Left kidney (tissue), 2 donors: ENCODE data around the gene CHST7. TPM values are rescaled to one million over a fixed set of nuclear protein-coding genes. Genes with fewer than 3 reads are reported as not detected.

Experiments used
- DNase-seq: peaks from one replicate; pipeline ENCODE4 v3.0.0-alpha.2; 2013
- polyA plus RNA-seq: library from polyadenylated mRNA; unstranded; fragments of 120-200 nt; gene quantifications from one replicate; pipeline ENCODE4 v1.2.1, GENCODE V29; 2013; ENCODE audit not compliant: insufficient read length

The CHST7 gene
- polyA plus RNA-seq, 1 donor, result 1.5 TPM

DNA sequence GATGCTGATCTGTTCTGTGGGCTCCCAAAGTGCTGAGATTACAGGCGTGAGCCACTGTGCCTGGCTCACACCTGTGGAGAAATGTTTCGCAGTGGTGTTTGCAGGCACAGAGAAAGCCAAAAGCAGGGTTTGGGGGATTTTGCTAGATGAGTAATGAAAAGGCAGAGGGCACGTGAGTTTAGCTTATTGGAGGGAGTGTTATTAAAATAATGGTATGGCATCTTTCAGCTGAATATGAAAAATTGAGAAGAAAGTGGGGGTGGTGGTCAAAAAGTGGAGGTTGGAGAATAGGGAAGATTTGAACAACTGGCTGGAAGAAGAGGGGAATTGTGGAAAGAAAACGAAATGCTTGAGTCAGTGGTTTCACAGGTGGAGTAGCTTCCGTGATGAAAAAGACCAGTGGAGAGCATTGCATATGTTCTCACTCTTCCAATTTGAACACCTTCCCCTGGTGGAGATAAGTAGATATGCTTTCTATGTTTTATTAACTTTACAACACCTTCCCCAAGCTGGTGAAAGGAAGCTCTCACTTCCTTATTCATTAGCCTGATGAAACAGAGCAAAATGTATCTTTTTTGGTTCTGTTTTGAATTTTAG lies 1.1 kb upstream of the CHST7 start:
- DNase-seq, result no peak

DNA sequence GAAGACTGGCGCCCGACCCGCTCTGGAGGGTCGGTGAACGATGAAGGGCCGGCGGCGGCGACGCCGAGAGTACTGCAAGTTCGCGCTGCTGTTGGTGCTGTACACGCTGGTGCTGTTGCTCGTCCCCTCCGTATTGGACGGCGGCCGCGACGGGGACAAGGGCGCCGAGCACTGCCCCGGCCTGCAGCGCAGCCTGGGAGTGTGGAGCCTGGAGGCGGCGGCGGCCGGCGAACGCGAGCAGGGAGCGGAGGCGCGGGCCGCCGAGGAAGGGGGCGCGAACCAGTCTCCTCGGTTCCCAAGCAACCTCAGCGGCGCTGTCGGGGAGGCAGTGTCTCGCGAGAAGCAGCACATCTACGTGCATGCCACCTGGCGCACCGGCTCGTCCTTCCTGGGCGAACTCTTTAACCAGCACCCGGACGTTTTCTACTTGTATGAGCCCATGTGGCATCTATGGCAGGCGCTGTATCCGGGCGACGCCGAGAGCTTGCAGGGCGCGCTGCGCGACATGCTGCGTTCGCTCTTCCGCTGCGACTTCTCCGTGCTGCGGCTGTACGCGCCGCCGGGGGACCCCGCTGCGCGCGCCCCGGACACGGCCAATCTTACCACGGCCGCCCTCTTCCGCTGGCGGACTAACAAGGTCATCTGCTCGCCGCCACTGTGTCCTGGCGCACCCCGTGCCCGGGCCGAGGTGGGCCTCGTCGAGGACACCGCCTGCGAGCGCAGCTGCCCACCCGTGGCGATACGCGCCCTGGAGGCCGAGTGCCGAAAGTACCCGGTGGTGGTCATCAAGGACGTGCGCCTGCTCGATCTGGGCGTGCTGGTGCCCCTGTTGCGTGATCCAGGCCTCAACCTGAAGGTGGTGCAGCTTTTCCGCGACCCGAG lies 568 bp downstream of the CHST7 start:
- DNase-seq, result no peak

DNA sequence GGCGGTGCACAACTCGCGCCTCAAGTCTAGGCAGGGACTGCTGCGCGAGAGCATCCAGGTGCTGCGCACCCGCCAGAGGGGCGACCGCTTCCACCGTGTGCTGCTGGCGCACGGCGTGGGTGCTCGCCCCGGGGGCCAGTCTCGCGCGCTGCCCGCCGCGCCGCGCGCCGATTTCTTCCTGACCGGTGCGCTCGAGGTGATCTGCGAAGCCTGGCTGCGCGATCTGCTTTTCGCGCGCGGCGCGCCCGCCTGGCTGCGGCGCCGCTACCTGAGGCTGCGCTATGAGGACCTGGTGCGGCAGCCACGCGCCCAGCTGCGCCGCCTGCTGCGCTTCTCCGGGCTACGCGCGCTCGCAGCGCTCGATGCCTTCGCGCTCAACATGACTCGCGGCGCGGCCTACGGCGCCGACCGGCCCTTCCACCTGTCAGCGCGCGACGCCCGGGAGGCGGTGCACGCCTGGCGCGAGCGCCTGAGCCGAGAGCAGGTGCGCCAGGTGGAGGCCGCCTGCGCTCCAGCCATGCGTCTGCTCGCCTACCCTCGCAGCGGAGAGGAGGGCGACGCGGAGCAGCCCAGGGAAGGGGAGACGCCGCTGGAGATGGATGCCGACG lies 1.3 kb downstream of the CHST7 start:
- no peak for DNase-seq

DNA sequence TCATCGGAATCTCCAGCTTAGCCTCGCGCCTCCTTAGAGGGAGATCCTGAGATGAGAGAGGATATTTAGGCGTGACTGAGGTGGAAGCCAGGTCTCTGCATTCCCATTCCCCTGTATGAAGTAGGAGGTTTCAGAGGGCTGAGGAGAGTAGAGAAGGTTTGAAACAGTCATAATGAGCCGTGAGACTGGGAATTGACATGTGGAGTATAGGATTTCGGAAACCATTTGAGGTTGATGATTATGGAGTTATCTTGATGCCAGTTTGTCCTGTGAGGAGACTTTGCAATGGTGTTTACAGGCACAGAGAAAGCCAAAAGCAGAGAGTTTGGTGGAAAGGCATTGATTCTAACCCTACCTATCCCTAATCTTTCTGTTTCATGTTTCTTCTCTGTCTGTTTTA lies 2.0 kb downstream of the CHST7 start:
- DNase-seq, result no peak

DNA sequence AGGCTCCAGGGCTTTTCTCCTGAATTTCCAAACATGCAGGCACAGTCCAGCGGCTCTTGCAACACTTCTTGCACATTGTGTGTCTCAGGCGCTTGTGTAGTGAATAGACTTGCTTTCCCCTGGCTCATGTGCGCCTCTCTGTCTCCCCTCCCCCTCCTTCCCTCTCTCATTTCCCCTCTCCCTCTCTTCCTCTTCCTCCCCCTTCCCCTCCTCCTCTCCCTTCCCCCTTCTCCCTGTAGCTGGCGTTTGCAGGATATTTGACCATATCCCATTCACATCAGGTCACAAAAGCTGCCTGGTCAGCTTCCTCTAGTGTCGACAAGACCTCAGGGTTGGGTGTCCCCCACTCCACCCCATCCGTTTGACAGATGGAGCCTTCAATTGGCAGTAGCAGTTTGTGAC lies 2.4 kb downstream of the CHST7 start:
- no peak for DNase-seq

DNA sequence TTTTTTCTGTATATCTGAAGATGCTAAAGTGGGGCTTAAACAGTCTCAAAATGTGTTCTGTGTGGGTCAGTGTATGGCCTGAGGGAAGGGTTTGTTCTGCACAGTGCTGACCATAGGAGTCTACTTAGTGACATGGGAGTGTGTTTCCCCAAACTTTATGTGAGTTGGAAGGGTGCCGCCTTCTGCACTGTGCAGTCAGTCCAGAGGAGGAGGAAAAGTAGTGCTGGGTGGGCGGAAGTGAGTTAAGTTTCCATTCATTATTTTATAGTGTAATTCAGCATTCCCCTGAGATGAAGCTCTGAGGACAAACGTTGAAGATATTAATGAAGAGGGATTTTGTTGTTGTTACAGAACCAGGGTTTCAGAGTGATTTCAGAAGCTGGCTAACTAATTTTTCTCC lies 2.9 kb downstream of the CHST7 start:
- DNase-seq, result no peak

DNA sequence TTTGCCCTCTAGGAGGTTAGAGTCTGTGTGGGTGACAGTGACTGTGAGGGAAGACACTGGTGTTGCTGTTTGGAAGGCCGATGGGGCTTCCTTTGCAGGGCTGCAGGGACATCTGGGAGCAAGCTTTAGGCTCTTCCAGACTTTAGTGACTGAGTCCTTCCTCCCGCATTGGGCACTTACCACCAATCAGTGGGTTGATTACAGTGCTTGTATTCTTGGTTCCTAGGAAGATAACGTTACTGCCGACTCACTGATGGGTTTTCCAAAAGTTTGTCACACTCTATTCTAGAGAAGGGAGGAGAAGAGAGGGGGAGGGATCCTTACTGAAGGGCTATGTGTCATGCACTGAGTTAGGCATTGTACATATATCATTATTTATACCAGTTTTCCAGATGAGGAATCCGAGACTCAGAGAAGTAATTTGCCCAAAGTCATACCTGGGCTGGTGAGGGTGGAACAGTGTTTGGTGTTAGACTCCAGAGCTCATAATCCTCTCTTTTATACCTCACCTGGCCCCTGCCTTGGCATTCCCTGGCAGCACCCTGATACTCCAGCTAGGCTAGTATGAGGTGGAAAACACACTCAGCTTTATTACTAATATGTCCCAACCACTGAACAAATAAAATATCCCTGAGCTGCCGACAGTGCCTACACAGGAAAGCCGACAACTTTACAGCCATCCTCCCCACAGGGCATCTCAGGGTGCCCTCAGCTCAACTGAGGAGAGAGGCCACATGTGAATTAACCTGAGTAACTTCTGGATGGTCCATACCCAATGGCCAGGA lies 3.8 kb downstream of the CHST7 start:
- DNase-seq, result no peak

DNA sequence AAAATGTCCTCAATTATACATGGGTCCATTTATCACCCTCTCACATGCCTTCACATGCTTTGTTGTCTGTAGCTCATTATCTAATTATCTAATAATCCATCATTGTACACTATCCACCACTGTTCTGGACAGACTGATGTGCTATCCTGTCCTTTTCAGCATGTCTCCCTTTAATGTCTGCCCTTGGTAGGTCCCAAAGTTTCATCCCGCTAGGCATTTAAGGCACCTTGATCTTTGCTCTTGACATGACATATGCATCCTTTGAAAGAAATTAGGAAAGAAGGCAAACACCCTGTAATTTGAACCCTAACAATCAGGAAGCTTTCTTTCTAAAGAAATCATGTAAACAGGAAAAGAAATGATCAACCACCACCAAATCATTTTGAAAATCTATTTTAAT lies 5.7 kb downstream of the CHST7 start:
- no peak for DNase-seq

DNA sequence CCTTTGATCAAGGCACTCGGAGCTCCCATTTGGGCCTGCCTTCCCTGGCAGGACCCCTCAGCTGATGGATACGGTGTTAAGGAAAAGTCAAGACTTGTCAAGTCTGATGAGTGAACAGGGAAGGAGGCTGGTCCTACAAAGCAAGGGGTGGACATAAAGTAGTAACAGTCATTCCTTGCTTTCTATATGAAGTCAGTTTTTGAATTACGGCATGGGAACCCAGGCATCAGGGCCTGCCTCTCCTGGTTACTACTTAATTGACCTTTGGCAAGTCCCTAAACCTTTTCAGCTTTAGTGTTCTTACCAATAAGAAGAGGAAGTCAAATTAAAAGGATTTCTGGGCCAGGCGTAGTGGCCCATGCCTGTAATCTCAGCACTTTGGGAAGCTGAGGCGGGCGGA lies 7.0 kb downstream of the CHST7 start:
- no peak for DNase-seq

DNA sequence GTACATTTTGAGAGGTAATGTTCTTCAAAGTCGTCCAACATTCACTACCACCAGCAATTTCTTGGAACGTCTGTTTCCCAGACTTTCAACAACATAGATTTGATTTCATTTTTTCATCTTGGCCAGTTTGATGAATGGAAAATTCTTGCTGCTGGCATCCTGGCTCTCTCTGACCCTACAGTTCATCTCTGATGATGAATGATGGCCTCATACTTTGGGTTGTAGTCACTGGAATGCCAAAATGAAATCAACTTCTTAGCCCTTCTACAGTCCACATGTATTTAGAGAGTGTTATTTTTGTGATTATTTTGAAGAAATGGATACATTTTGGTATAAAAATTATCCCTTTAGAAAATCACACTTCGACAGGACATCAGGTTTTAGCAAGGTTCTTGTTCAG lies 8.8 kb downstream of the CHST7 start:
- no peak for DNase-seq

DNA sequence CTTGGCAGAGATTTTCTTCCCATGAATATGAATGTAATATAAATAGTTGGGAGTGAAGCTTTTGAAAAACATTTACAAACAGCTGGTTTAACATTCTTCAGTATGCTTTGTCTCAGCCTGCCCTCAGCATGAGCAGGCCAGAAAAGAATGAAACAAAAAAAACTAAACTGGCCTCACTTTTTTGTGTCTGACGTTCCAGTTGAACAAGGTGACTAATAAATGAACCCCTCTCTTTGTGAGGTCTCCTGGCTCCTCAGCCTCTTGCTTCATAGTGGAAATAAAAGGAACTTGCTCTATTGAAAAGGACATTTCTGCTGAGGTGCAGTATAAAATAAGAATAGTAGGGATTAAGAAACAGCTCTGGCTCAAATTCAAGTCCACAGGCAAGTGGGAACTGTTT lies 9.4 kb downstream of the CHST7 start:
- no peak for DNase-seq

DNA sequence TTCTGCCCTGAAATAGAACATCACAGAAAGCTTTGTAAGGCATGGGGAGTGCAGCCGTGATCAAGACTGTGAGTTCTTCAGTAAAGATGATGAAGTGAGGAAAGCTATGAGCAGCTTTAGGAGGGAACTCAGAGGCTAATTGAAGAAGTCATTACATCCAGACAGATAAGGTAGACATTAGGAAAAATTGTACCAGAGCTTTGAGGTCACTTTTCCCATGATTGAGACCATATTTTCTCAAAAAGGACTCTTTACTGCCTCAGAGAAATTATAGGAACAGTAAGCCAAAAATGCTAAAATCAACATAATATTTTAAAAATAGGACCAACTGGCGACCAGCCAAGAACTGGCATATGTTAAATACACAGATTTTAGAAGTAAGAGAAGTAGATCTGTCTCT lies 11.2 kb downstream of the CHST7 start:
- DNase-seq, result no peak

DNA sequence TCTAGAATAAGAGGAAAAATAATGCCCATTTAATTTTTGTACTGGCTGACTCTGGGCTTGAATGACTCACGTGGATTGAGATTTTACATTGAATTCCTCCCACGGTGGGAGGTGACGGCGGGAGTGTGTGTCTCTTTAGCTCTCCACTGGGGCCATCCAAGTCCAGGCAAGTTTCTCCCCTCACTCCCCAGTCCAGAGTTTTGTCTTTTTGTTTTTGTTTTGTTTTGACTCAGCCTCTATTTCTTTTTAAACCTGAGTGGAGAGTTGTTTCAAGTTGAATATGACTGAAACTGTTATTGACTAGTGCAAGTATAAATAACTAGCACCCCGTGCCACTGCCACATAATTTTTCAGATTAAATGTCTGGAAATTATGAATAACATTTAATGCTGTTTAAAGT lies 13.6 kb downstream of the CHST7 start:
- DNase-seq, result no peak

DNA sequence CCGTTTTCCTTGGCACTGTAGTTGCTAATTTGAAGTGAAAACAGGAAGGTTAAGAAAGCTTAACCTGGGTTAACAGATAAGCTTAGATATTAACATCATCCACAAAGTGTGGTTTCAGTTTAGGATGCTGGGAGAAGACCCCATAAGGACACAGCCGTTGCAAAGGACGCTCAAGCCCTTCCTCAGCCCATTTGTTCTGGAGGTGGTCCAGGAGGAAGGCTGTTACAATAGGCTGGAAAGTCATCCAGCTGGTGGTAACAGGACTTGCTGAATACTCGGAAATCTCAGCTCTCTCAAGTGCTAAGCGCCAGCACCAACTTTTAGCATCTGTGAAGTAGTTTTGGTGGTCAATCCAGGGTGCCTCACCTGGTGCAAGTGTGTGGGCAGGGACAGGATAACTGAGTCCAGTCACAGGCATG lies 14.2 kb downstream of the CHST7 start:
- no peak for DNase-seq

DNA sequence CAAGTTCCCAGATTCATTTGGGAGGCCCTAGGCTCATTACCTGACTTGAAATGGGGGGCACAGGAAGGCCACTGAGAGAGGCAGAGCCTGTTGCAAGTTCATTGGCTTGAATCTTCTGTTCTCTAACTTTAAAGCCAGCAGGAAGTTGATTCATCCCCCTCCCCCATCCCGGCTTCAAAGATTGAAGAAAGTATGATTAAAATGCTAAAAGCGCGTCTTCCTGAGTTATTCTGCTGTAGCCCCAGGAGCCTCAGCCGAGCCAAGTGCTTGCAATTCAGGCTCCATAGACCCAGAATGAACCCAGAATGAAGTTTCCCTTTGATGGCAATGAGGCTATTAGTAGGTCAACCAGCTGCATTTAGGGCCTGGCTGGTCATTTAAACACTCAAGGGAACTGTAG lies 14.7 kb downstream of the CHST7 start:
- DNase-seq, result no peak

DNA sequence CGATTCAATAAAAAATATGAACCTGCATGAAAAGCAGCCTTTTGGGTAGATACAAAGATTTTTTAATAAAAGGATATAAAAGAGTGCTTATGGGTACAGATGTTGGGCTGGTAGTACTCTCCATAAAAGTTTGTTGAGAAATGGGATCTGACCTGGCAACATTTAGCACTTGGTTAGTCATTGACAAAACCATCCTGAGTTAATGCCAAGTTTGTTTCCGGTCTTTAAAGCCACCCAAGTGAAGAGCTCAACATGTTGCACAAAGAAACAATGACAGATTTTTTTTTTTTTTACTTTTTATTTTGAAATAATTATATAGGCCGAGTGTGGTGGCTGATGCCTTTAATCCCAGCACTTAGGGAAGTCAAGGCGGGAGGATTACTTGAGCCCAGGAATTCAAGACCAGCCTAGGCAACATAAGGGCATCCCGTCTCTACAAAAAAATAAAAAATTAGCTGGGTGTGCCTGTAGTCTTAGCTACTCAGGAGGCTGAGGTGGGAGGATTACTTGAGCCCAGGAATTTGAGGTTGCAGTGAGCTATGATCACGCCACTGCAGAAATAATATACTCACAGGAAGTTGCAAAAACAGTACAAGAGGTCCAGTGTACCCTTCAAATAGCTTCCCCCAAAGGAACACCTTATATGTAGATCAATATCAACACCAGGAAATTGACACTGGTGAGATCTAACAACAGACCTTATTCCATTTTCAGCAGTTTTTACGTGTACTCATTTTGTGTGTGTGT lies 16.6 kb downstream of the CHST7 start:
- DNase-seq, result no peak

DNA sequence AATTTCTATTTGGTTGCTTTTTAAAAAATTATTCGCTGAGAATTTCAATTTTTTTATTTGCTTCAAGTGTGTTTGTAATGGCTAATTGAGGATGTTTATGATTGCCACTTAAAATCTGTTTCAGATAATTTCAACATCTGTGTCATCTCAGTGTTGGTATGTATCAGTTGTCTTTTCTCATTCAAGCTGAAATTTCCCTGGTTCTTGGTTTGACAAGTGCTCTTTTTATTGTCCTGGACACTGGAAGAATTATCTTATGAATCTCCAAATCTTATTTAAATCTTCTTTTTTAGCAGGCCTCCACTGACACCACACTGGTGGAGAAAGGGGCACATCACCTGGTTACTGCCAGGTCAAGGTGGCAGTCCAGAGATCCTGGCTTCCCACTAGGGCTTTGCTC lies 21.5 kb downstream of the CHST7 start:
- DNase-seq, result no peak

DNA sequence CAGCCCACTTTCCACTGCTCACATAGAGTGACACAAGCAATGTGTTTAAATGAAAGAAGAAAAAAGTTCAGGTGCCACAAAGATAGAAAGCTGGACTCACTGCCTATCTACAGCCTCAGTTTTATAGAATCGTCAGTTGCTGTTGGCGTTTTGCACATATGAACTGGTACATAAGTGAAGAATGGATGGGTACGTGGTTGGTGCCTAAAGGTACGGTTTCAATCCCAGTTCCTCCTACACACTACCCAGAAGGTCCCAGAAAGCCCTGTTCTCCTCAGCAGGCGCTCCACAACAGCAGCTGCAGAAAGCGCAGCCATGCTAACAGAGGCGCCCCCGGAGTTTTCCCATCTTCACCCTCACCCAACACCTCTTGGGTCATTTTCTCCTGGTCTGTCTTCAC lies 23.6 kb downstream of the CHST7 start:
- no peak for DNase-seq

DNA sequence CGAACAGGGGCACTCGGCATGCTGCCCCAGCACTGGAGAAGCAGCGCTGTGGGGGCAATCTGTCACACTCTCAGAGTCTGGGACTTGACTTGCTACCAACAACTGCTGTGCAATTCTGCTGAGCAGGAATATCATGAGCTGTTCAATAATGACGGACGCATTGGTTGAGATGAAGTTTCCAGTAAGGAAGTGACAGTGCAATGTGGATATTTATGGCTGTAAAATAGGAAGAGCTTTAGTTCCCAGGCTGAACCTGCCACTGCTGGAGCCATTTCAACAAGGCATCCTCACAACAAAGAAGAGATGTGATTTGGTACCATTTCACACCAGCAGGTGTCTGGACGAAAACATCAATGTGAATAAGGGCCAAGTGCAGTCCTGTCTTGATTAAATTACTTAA lies 24.2 kb downstream of the CHST7 start:
- no peak for DNase-seq

DNA sequence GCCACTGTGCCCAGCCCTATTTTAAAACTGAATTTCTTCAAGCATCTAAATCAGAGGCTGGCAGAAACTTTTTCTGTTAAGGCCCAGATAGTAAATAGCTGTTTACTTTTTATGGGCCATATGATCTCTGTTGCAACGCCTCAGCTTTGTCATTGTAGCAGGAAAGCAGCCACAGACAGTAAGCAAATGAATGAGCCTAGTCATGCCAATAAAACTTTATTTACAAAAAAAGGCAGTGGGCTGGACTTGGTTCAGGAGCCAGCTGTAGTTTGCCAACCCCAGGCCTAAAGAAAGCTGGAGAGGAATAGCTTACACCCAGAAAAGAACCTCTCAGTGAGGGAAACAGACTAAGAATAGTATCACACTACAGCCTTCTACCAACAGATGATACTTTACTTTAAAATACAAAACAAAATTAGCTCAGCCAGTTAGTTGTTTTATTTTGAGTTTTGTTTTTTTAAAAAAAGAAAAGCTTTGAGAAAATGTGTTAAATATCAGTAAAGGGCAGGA lies 25.5 kb downstream of the CHST7 start:
- DNase-seq, result no peak

DNA sequence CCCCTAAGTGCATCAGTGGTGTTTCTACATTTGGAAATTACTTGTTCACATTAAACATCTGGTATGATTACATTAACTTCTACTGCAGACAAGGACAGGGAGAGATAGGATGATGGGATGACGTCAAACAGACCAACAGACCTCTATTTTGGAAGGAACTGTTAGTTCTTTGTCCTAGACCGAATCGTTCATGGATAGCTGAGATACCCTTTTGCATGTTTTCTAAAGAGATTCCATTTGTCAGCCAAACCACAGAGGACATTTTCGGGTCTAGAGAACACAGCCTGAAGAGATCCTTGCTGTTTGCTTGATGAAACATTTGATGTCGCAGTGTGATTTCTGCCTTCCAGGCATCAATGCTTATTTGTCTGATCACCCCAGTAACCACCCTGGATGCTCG lies 27.7 kb downstream of the CHST7 start:
- no peak for DNase-seq
